ENCODE results near the gene PALLD.

GRCh38 chr4:168887809-168888208, 391.0 kb downstream of the PALLD start:
- TF ChIP-seq PLRG1 (conservative IDR thresholded peaks at IDR 0.05) (no peak), NR2F1 (CRISPR knock-in tag; IDR thresholded peaks at IDR 0.05) (no peak), ZNF329 (CRISPR knock-in tag; IDR thresholded peaks at IDR 0.05; ENCODE audit: low read depth) (no peak), MLX (CRISPR knock-in tag; IDR thresholded peaks at IDR 0.05) (no peak), CHD2 (IDR thresholded peaks at IDR 0.05; ENCODE audit: low read depth, low read length) (no peak), ZSCAN21 (CRISPR knock-in tag; IDR thresholded peaks at IDR 0.05; ENCODE audit: borderline replicate concordance) (no peak), ZNF367 (CRISPR knock-in tag; IDR thresholded peaks at IDR 0.05; ENCODE audit: borderline replicate concordance) (no peak), HNRNPLL (IDR thresholded peaks at IDR 0.05; ENCODE audit: low read depth, low read length, poor library complexity, severe bottlenecking) (no peak)
